Breast epithelium (tissue), 3 donors: Measurements from ENCODE around the gene DGKI.

ENCODE experiments used
- POLR2A ChIP-seq: fragments of 450-650 bp; IDR thresholded peaks from one replicate; pipeline ENCODE4 v1.6.1; 2016; ENCODE audit warnings: antibody characterized with exemption, mild to moderate bottlenecking, moderate library complexity
- TF ChIP-seq, protein P1 (sequence below), 3 donors: fragments of 450-650 bp; IDR thresholded peaks; one replicate each; pipeline ENCODE4 v1.5.1; 2016 to 2017; ENCODE audit warnings: antibody characterized with exemption in 3 of 3, mild to moderate bottlenecking in 3 of 3, moderate library complexity in 3 of 3

DNA sequence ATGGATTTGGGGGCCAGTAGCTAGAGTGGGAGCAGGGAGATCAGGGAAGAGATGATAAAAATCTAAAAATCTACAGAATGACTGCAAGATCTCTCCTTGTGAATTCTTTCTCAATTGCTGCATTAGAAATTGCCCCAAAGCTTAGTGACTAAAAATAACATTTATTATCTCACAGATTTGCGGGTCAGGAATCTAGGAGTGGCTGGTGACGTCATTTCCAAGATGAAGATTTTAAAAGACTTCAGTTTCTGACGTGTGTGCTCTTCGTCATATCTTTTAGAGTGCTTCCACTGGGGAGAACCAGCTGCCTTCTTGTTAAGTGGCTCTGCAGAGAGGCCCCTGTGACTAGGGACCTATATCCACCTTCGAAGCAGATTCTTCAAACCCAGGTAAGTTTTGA lies 112.6 kb downstream of the DGKI start:
- no peak for TF ChIP-seq POLR2A
- TF ChIP-seq, protein P1, sequence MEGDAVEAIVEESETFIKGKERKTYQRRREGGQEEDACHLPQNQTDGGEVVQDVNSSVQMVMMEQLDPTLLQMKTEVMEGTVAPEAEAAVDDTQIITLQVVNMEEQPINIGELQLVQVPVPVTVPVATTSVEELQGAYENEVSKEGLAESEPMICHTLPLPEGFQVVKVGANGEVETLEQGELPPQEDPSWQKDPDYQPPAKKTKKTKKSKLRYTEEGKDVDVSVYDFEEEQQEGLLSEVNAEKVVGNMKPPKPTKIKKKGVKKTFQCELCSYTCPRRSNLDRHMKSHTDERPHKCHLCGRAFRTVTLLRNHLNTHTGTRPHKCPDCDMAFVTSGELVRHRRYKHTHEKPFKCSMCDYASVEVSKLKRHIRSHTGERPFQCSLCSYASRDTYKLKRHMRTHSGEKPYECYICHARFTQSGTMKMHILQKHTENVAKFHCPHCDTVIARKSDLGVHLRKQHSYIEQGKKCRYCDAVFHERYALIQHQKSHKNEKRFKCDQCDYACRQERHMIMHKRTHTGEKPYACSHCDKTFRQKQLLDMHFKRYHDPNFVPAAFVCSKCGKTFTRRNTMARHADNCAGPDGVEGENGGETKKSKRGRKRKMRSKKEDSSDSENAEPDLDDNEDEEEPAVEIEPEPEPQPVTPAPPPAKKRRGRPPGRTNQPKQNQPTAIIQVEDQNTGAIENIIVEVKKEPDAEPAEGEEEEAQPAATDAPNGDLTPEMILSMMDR (IDR thresholded peaks at IDR 0.05), result no peak
